Tongue (tissue), 2 donors: ENCODE data around the gene LYPD8. TPM values are rescaled to one million over a fixed set of nuclear protein-coding genes. Genes with fewer than 3 reads are reported as not detected.

Experiments used
- DNase-seq: peaks from one replicate; pipeline ENCODE4 v3.0.0-alpha.2; 2015
- total RNA-seq: library from RNA; depleted of rRNA; stranded (reverse); fragments of >200 nt; gene quantifications from one replicate; pipeline ENCODE4 v1.2.3, GENCODE V29; 2014

LYPD8 gene
- total RNA-seq, 1 donor from 2014 or later = not detected

DNA sequence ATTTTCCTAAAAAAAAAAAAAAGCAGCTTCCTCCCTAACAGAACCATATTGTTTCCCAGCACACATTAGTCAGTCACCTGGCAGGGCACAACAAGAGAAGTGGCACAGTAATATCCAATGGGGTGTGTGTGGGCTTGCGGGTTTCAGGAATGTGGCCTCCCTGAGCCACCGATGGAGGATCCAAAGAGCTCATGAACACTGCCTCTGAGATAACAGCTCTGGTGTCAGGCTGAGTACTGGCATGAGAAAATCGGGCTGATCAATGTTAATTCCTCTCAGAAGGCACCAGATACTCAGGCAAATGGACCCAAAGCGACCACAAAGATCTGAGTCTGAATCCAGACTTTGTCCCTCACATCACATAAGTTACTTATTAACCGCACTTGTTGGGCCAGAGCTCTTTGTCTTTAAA, 2.2 kb upstream of the LYPD8 start:
- no peak for DNase-seq

DNA sequence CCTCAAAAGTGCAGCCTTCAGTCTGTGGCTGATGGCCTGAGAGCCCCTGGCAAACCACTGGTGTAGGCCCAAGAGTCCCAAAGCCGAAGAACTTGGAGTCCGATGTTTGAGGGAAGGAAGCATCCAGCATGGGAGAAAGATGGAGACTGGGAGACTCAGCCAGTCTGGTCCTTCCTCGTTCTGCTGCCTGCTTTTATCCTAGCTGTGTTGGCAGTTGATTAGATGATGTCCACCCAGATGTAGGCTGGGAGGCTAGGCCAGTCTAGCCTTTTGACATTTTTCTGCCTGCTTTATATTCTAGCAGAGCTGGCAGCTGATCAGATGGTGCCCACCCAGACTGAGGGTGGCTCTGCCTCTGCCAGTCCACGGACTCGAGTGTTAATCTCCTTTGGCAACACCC, 1.1 kb upstream of the LYPD8 start:
- DNase-seq = no peak

DNA sequence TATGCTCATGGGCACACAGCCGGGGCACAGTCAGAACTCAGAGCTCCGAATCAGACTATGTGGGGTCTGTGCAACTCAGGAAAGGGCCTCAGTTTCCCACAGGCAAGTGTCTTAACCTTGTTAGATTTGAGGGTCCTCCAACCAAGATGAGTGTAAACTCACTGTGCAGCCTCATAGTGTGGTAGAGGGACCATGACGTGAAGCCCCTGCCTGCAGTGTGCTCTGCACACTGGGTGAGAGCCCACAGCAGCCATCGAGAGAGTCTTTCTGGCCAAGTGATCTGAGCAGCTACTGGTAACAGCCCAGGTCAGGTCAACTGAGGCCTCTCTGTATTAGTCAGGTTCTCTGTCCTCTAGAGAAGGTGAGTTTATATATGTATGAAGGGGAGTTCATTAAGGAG, 592 bp upstream of the LYPD8 start:
- no peak for DNase-seq

DNA sequence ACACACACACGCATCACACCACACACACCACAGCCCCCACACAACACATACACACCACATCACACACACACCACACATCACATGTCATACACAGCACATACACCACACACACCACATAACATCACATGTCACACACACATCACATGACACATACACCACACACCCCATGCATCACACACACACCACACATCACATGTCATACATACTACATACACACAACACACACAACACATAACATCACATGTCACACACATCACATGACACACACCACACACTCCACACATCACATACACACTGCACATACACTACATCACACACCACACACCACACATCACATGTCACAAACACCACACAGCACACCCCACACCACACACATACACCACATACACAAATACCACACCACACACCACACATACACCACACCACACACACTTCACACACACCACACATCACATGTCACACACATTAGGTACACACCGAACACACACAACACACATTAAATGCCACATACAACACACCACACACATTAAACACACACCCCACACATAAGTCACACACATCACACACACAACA, 1.8 kb downstream of the LYPD8 start:
- no peak for DNase-seq

DNA sequence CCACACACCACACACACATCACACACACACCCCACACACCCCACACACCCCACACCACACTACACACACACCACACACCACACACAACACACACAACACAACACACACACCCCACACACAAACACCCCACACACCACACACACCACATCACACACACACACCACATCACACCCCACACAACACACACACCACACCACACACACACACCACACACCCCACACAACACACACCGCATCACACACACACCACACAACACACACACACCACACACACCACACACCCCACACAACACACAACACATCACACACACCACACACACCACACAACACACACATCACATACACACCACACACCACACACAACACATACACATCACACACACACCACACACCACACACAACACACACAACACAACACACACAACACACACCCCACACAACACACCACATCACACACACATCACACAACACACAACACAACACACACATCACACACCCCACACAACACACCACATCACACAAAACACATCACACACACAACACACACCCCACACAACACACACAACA, 2.4 kb downstream of the LYPD8 start:
- DNase-seq = no peak

GRCh38 chr1:248752161-248753028, 3.2 kb downstream of the LYPD8 start:
- DNase-seq = no peak

DNA sequence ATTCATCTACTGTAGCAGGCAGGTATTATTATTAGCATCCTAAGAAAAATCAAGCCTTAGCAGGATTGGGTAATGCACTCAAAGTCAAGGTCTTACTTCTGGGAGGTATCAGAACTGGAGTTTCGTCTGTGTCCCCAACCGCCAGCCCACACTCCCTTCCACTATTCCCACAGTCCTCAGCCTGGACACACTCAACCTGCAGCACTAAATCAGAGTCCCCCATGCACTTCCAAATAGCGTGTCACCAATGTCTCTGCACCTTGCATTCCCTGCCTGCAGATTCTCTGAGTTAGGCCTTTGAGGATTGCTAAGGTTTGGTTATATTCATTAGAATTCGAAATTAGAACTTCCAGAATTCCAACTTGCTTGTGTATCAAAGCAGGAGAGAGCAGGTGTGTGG, 3.9 kb downstream of the LYPD8 start:
- no peak for DNase-seq

DNA sequence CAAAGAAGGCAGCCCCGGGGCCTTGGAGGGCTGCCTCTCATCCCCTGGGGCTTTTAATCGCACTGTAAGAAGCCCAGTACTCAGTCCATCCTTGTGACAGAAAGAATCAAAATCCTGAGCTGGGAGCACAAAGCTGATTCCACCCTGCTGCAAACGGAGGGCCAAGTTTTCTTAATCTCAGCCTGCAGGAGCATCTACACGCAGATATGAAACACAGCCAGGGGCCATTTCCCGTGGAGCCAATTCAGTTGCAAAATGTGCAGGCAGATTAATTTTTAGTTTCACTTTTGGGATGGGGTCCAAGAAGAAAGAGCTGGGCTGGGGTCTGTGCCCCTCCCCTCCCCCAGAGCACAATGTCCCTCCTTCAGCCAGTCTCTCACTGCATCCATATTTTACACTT, 4.4 kb downstream of the LYPD8 start:
- DNase-seq = no peak

GRCh38 chr1:248750496-248750895, 5.1 kb downstream of the LYPD8 start:
- no peak for DNase-seq

GRCh38 chr1:248748211-248748610, 7.3 kb downstream of the LYPD8 start:
- DNase-seq = no peak

GRCh38 chr1:248740876-248741275, 14.7 kb downstream of the LYPD8 start:
- DNase-seq = no peak

DNA sequence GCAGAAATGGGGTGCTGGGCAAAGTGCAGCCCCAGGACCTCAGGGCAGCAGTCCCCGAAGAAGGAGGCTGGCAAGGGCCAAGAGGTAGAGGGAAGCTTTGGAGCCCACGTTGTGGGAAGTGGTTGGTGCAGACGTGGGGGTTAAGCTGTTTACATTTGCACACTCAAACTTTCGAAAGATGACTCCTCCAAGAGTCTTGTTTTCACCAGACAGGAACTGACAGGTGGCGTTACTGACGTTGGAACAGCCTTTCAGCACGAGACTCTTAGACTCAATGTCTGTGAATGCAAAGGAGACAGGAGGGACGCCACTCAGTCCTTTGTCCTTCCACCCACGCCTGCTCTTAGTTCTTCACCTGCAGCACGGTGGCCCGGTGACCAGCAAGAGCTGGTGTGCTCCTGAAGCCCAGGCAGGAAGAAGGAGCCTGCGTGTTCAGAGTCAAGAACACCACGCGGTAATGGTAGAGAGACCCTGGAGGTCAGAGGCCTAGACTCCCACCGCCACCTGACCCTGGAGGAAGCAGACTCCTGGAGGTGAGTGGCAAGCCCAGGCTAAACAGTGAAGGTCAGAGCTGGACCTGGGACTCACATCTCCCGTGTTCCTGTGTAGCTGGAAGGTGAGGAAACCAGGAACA, 15.9 kb downstream of the LYPD8 start:
- no peak for DNase-seq

- DNase-seq = no peak
Measured at GRCh38 chr1:248737457-248737856, 18.1 kb downstream of the LYPD8 start.

DNA sequence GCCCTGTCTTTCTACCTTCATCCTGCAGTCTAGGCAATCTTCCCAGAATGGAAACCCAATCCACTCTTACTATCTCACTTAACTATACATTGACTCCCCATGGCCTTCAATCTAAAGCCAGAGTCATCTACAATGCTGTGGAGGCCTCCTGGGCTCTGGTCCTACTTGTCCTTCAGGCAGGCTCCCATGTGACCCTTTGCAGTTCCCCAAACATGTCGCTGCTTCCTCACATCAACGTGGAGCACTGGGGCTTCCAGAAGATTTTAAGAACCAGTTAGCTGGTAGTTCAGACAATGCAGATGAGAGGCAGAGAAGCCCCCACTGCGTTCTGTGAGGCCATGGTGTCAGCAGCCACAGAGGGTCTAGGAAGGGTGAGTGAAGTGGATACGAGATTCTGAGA, 18.6 kb downstream of the LYPD8 start:
- no peak for DNase-seq

GRCh38 chr1:248733566-248733965, 22.0 kb downstream of the LYPD8 start:
- no peak for DNase-seq

DNA sequence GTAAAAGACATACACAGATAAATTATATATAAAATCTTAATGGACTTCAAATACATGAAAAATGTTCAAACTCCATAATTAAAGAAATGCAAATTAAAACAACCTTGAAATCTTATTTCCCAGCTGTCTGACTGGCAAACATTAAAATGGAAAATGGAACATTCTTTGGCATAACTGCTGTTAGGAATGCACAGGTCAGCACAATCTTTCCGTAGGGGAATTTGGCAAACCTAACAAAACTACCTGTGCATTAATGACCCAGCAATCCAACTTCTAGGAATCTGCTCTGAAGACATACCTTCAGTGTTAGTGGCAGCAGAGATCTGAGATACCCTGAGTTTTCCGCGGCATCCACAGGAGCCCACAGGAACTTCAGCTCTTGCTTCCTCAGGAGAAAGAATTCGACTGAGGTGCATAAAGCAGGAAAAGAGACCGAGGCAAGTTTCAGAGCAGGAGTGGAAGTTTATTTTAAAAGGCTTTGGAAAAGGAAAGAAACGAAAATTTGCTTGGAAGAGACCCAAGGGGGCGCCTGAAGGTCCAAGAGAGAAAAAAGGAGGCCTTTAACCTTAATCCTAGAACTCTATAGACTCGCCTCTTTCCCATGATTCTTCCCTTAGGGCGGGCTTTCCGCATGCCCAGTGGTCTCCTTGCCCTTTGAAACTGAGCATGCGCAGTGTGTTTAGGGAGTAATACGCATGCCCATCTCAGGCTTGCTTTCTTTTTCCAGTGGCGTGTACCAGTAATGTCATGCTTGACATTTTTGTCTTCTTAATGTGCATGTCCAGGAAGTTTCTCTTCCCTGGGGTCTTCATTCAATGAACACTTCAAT, 24.8 kb downstream of the LYPD8 start:
- no peak for DNase-seq

DNA sequence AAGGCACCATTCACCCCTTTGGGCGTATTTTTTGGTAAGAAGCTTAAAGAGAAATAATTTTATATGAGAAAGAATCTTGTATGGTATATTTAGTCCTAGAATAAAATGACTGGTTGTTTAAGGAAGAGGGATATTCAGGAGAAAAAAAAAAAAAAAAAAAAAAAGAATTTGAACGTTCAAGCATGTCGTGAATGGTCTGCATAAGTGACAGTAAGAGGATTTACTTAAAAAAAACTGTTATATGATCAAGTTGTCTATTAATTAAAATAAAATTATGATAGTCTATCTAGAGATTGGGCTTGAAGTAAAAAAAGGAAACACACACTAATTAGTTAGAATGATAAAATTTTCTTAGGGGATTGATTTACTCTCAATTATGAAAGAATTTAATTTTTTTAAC, 41.3 kb downstream of the LYPD8 start:
- no peak for DNase-seq

- DNase-seq = no peak
Measured at GRCh38 chr1:248710305-248710900, 45.2 kb downstream of the LYPD8 start.

- DNase-seq = no peak
Measured at GRCh38 chr1:248704606-248705005, 51.0 kb downstream of the LYPD8 start.

GRCh38 chr1:248703674-248704073, 51.9 kb downstream of the LYPD8 start:
- no peak for DNase-seq

DNA sequence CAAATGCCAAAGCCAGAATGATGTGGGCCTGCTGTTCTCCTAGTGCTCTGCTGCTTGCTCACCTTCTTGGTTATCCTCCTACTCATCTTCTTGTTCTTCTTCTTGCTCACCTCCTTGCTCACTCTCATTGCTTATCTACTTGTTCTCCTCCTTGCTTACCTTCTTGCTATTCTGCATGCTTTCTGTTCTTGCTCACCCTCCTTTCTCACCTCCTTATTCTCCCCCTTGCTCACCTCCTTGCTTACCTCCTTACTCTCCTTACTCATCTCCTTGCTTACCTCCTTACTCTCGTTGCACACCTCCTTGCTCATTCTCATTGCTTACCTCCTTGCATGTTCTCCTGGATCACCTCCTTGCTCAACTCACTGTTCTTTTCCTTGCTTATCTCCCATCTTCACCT, 52.8 kb downstream of the LYPD8 start, which contains the start of gene OR14I1:
Gene OR14I1 (minus strand): TSS at position 53 of the 400 bp plus-strand sequence.
- no peak for DNase-seq

DNA sequence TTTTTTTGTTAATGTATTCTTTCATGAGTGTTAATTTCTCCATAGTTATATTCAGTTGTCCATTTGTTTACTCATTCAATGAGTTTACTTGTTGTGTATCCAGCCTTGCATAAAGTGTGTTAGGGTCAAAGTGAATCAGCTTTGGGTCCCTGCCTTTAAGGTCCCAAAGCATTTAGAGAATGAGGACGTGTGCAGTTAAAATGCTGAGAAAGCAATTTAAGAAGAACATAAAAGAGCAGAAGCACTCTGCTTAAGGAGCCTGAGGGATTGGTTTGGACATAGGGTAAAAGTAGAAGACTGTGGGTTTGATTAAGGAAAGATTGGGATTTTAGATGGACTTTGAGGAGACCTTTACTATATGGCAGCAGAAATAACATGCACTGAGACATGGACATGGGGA, 56.5 kb downstream of the LYPD8 start:
- no peak for DNase-seq
